GM19099 (cell line): ENCODE results near the gene IL15.

Experiments used
- POLR2A ChIP-seq: IDR thresholded peaks from 3 replicates; pipeline ENCODE4 v1.6.1; 2011; ENCODE audit warnings: low read depth; ENCODE audit not compliant: insufficient read length; ENCODE audit errors: extremely low read depth

IL15 gene

DNA sequence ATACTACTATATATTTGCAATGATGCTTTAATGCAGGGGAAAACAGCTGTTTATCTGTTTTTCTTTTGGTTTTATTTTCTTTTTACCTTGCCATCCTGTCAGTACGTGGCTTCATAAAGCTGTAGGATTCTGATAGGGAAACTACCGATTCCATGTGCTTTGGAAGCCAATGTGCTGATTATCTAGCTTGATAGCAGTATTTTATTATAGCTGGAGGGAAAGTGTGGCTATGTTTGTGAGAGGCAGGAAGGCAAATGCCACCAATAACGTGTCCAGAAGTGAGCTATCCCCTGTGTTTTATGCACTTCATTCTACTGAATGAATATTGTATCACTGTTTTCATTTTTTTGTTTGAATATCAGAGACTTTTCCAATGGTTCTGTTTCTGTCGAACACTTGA lies 43.7 kb downstream of the IL15 start:
- no peak for TF ChIP-seq POLR2A

DNA sequence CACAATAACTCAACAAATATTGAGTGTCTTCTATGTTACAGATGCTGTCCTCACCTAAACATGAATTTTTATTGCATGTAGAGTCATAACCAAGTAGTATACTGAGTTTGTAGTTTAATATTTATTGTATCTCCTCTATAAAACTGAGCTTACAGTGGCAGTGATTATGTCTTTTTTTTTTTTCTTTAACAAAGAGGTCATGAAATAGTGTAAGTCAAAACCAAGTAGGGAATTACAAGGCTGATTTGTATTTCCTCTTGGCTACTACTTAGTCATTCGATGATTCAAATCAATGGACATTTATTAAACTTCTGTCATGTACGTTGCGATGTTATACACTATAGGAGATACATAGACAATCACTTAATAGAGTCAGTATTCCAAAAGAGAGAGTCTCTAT lies 48.4 kb downstream of the IL15 start:
- TF ChIP-seq POLR2A = no peak

DNA sequence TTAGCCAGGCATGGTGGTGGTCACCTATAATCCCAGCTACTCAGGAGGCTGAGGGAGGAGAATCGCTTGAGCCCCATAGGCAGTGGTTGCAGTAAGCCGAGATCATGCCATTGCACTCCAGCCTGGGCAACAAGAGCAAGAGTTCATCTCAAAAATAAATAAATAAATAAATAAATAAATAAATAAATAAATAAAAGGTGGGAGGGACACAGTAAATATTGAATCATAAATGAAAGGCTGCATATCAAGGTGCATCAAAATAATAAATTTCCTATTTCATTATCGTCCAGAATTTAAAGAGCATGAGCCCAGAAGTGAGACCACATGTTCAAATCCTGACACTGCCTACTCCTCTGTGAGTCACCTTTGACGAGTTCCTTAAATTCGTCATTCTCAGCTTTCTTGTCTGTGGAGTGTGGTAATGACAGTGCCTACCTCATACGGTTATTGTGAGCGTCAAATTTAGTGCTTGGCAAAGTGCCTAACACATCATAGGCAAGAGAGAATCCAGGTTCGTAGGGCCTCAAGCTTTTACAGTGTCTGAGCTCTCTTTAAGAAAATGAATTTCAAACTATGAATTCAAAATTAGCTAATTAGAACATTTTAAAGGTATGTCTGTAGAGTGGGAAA lies 49.9 kb downstream of the IL15 start:
- no peak for TF ChIP-seq POLR2A

DNA sequence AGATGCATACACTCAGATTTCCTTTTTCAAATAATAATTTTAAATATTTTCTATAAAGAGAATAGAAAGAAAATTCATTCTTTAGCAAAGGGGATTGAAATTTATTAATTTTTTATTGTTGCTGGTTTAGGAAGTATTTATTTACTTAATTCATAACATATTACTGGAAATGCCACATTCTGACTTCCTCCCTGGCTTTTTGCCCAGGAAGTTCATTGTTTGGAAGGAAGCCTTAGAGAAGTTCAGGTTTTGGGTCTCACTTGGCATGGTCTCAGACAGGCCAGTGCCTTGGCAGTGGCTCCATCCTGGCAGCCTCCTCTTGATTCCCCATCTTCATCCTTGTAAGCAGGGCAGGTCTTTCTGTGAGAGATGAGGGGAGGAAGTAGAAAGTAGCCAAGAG lies 50.5 kb downstream of the IL15 start:
- no peak for TF ChIP-seq POLR2A

DNA sequence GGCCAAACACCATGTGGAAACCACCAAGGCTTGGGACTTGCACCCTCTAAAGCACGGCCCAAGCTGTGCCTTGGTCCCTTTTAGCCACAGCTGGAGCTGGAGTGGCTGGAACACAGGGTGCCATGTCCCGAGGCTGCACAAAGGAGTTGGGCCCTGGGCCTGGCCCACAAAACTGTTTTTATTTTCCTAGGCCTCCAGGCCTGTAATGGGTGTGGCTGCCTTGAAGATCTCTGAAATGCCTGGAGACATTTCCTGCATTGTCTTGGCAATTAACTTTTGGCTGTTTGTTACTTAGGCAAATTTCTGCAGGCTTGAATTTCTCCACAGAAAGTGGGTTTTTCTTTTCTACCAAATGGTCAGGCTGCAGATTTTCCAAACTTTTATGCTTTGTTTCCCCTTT lies 55.7 kb downstream of the IL15 start:
- TF ChIP-seq POLR2A = no peak

DNA sequence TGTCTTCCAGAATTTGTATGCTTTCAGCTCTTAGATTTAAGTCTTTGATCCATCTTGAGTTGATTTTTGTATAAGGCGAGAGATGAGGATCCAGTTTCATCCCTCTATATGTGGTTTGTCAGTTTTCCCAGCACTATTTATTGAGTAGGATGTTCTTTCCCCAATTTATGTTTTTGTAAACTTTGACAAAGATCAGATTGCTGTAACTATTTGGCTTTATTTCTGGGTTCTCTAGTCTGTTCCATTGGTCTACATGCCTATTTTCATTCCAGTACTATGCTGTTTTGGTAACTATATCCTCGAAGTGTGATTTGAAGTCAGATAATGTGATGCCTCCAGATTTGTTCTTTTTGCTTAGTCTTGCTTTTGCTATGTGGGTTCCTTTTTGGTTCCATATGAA lies 60.7 kb downstream of the IL15 start:
- TF ChIP-seq POLR2A = no peak

DNA sequence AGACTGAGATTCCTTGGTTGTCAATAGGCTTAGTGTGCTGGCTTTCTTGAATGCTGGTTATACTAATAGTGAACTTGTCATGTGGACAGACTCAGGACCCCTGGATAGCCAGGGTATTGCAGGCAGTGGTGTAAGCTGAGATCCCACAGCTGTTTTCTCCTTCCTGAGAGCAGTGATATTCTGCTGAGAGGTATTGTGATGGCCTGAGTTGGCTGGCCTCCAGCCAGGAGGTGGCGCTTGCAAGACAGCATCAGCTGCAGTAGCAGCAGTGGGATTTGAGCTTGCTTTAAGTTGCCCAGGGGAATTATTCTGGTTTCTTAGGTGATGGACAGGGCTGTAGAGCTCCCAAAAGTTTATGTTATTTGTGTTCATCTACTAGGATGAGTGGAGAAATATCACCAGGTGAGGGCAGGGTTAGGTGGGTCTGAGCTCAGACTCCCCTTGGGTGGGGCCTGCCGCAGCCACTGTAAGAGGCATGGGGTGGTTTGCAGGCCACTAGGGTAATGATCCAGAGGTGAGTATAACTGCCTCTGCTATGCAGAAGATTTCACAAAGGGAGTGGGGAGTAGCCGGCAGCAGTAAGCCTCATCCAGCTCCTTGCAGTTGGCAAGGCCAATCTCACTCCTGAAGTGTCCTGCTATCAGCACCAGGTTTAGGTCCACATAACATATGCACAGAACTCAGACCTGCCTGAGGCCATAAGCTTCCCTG lies 66.2 kb downstream of the IL15 start:
- no peak for TF ChIP-seq POLR2A

DNA sequence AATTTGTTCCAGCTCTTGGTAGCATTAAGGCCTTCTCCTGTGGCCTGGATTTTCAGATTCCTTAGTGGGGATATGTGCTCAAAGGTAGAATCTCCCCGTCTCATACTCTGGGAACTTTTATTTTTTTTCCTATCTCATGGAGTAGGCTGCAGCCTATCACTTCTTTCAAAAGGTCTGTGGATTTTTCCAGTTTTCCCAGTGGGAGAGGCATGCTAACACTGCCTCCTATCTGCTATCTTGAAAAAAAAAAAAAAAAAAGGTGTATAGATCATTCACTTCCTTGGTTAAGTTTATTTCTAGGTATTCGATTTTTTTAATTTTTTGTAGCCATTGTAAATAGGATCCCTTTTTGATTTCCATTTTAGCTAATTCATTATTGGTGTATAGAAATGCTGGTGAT lies 67.1 kb downstream of the IL15 start:
- no peak for TF ChIP-seq POLR2A

DNA sequence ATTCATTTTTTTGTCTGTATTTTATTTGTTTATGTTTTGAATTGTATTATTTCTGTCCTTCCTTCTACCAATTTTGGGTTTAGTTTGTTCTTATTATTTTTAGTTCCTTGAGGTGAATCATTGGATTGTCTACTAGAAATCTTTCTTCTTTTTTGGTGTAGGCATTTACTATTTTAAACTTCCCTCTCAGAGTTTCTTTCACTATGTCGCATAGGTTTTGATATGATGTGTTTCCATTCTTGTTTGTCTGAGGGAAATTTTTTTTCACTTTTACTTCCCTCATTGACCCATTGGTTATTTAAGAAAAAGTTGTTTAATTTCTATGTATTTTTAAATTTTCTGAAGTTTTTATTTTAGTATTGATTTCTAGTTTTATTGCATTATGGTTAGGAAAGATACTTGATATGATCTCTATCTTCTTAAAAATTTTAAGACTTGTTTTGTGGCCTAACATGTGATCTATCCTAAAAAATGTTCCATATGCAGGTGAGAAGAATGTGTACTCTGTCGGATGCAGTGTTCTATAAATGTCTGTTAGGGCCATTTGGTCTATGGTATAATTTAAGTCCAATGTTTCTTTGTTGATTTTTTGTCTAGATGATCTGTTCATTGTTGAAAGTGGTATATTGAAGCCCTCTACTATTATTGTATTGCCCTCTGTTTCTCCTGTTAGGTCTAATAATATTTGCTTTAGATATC lies 68.8 kb downstream of the IL15 start:
- TF ChIP-seq POLR2A = no peak

DNA sequence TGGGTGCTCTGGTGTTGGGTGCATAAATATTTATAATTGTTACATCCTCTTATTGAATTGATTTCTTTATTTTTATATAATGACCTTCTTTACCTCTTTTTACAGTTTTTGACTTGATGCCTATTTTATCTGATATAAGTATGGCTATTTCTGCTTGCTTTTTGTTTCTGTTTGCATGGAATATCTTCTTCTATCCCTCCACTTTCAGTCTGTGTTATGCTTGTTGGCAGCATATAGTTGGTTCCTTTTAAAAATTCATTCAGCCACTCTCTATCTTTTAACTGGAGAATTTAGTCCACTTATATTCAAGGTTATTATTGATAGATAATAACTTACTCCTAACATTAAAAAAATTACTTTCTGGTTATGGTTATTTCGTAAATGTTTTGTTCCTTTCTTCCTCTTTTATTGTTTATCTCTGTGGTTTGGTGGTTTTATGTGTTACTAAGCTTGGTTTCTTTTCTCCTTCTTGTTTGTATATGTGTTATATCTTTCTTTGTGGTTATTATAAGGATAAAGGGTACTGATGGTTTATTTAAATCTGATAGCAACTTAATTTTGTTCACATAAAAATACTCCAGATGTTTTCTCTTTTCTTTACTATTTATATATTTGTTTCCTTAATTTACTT lies 69.5 kb downstream of the IL15 start:
- TF ChIP-seq POLR2A = no peak

DNA sequence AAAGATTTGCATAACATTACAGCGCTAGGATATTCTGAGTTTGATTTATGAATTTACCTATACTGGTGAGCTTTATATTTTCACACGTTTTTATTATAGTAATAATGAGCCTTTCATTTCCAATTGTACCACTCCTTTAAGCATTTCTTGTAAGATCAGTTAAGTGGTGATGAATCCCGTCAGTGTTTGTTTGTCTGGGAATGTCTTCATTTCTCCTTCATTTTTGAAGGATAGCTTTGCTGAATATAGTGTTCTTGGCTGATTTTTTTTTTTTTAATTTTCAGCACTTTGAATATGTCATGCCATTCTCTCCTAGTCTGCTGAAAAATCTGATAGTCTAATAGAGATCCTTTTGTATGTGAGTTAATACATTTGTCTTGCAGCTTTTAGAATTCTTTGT lies 70.1 kb downstream of the IL15 start:
- TF ChIP-seq POLR2A = no peak

DNA sequence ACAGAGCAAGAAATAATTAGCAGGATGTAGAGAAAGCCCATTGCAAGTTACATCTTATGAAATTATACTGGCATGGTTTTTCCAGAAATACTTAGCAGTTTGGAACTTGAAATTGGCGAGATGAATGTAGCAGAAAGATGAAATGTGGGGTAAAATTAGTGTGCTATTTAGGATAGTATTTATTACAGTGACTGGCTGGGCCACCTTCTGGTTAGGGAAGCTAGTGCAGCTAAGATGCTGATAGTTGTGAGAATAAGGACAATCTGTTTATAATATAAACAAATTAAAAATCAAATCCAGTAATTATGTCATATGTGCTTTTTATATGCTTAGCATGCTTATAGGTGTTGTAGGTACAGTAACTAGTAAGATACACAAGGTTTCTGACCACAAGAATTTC lies 74.8 kb downstream of the IL15 start:
- no peak for TF ChIP-seq POLR2A

DNA sequence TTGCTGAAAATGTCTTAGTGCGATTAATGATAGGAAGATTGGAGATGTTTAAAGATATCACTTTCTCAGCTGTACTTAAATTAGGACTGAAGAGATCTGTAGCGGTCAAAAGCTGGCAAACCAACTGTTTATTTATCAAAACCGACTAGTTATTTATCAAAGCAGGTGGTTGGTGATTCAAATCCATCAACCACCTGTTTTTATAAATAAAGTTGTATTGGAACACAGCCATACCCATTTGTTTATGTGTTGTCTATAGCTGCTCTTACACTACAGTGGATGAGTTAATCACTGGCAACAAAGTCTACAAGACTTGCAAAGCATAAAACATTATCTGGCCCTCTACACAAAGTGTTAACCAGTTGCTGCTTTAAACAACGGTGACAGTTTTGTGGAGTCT lies 76.8 kb downstream of the IL15 start:
- TF ChIP-seq POLR2A = no peak

DNA sequence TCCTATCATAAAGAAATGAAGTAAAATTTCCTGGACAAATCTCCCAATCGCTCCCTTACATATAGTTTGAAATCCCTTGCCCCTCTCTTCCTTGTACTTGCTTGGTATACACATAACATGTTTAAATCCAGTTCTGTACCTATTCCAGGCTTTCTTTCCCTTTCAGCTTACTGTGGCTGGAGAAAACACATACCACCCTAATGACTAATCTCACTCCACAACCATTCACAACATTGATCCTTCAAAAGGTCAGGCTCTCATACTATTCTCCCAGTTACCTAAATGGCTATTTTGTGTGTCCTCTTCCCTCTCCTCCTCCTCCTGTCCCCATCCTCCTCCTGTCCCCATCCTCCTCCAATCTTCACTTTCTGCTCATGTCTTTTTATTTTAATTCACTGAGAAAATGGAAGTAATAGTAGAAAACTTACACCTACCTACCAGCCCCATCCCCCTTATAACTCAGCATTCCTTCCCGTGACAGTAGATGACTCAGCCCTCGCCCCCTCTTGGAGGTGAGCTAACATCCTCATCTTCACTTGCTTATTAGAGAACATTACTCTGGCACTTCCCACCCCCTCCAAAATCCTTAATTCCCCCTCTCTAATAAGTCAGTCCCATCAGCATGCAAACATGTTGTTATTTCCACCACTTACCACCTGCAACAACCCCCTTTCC lies 77.5 kb downstream of the IL15 start:
- no peak for TF ChIP-seq POLR2A

DNA sequence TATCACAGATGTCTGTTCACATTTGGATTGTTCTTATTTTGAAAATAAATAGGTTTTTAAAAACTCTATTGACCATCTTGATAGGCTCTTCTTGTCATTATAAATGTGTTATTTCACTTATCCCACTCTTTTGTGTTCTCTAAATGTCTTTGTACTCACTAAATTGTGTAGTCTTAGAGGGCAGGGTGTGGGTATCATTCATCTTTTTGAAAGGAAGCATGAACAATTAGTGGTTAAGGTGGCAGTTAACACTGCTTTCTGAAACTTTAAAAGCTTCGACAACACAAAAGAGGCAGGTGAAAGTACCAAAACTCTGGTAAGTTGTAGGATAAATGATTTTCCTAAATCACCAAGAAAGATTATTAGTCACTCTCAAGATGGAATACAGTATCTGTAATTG lies 83.2 kb downstream of the IL15 start:
- TF ChIP-seq POLR2A = no peak
